Transverse colon (tissue), 4 donors: ENCODE measurements around the gene HTT. TPM values are rescaled to one million over a fixed set of nuclear protein-coding genes. Genes with fewer than 3 reads are reported as not detected.

Experiments
- DNase-seq: peaks from one replicate; pipeline ENCODE4 v3.0.0-alpha.2; 2019
- H3K27ac ChIP-seq, 4 donors: fragments of 200-600 bp; sonication (generic); 2 replicates each; pipeline ENCODE4 v1.5.1; 2016 to 2018; ENCODE audit warnings: inconsistent platforms in 4 of 4
- H3K27me3 ChIP-seq: fragments of 200-600 bp; sonication (generic); 2 replicates; pipeline ENCODE4 v1.5.1; 2017; ENCODE audit warnings: inconsistent platforms
- H3K36me3 ChIP-seq, 4 donors: fragments of 200-600 bp; sonication (generic); 2 replicates each; pipeline ENCODE4 v1.5.1; 2017 to 2019; ENCODE audit warnings: inconsistent platforms in 4 of 4
- H3K4me1 ChIP-seq, 4 donors: fragments of 200-600 bp; sonication (generic); 2 replicates each; pipeline ENCODE4 v1.5.1; 2017 to 2020; ENCODE audit warnings: inconsistent platforms in 4 of 4
- H3K4me3 ChIP-seq, 4 donors: fragments of 200-600 bp; sonication (generic); 1 replicate in 1 of 4; 2 replicates in 3 of 4; pipeline versions ENCODE4 v1.5.1 to v1.6.1; 2017 to 2019; ENCODE audit warnings: inconsistent platforms in 4 of 4
- H3K9me3 ChIP-seq, 2 donors: fragments of 200-600 bp; sonication (generic); 2 replicates each; pipeline ENCODE4 v1.5.1; 2017 to 2019; ENCODE audit warnings: inconsistent platforms in 2 of 2
- CTCF ChIP-seq, 5 experiments: fragments of 200-600 bp in 3 of 5; fragments of 450-650 bp in 2 of 5; sonication (generic) in 3 of 5; IDR thresholded peaks; 1 replicate in 2 of 5; 2 replicates in 3 of 5; pipeline ENCODE4 v1.5.1; 2016 to 2017; ENCODE audit warnings: antibody characterized with exemption in 5 of 5, inconsistent platforms in 3 of 5, mild to moderate bottlenecking in 2 of 5, moderate library complexity in 1 of 5
- EP300 ChIP-seq: sonication (generic); formaldehyde crosslinking; IDR thresholded peaks from one replicate; pipeline ENCODE4 v1.6.1; 2017; ENCODE audit warnings: antibody characterized with exemption, low read depth
- POLR2A ChIP-seq: fragments of 450-650 bp; IDR thresholded peaks from one replicate; pipeline ENCODE4 v1.6.1; 2016; ENCODE audit warnings: antibody characterized with exemption, mild to moderate bottlenecking, moderate library complexity
- POLR2AphosphoS5 ChIP-seq, 3 donors: sonication (generic); formaldehyde crosslinking; IDR thresholded peaks; one replicate each; pipeline ENCODE4 v1.6.1; 2016; ENCODE audit warnings: antibody characterized with exemption in 3 of 3
- WGBS, 2 donors: methylation state at CpG; one replicate each; pipeline ENCODE4 v1.1.5; 2018; ENCODE audit warnings: low coverage in 1 of 2; 5-methylcytosine and 5-hydroxymethylcytosine counted together
- in situ Hi-C, 4 donors: fragments of 200-750 bp; cut with MboI; loops; one replicate each; pipeline versions ENCODE4 v1.15.0 to v1.15.1; 2017; ENCODE audit warnings: low sequenced_read_pairs in 3 of 4, low pct_ligation_motif_present in 1 of 4, low pct_unique_long_range_greater_than_20kb in 1 of 4
- intact Hi-C: fragments of 100-400 bp; cut with DNase I; formaldehyde crosslinking; loops from one replicate; pipeline ENCODE4 v1.15.1; 2023; ENCODE audit warnings: low total_unique reads
- total RNA-seq, 4 donors: library from RNA; depleted of rRNA; stranded (reverse); fragments of >200 nt; gene quantifications; one replicate each; pipeline ENCODE4 v1.1.0, GENCODE V29; 2016

Gene HTT
- total RNA-seq, 4 donors from 2014 or later = 40.0 to 111 (median 79.4) TPM

GRCh38 chr4:3122081-3122563 lies 47.6 kb downstream of the HTT start:
- TF ChIP-seq CTCF (IDR thresholded peaks at IDR 0.05) (no peak), EP300 (no peak), POLR2A (no peak), POLR2AphosphoS5 (IDR thresholded peaks at IDR 0.05) (peak in 1 of 3 donors; percentile 14)
- Histone ChIP-seq H3K4me3 (no peak overlapping the region), H3K9me3 (no peaks in the 10 kb centered on the region), H3K27ac (peak overlapping the region; percentile 41 to 77 (median 70)), H3K36me3 (peaks cover 0 to 16% (median 5%) of the 10 kb centered on the region in 4 donors), H3K4me1 (peaks cover 0 to 16% (median 8%) of the 10 kb centered on the region in 4 donors), H3K27me3 (no peaks in the 10 kb centered on the region)
- 42 to 58% methylated on average over 2 to 9 of the region's 9 CpGs for WGBS, 2 donors
- in situ Hi-C loops (no loop called here), intact Hi-C loops (no loop called here)
- no peak for DNase-seq

GRCh38 chr4:3123181-3123671 lies 48.7 kb downstream of the HTT start:
- no peaks in the 10 kb centered on the region for H3K27me3 ChIP-seq
- in situ Hi-C loops = no loop called here
- intact Hi-C loops = no loop called here
- WGBS, 2 donors = 41 to 73% methylated on average over 2 to 3 of the region's 3 CpGs
- H3K27ac ChIP-seq = peak overlapping the region; percentile 41 to 77 (median 70)
- peaks cover 0 to 20% (median 6%) of the 10 kb centered on the region in 4 donors for H3K36me3 ChIP-seq
- no peak for DNase-seq
- H3K9me3 ChIP-seq = no peaks in the 10 kb centered on the region
- H3K4me3 ChIP-seq = no peak overlapping the region
- no peak for TF ChIP-seq POLR2AphosphoS5 (IDR thresholded peaks at IDR 0.05)
- no peak for TF ChIP-seq CTCF (IDR thresholded peaks at IDR 0.05)
- TF ChIP-seq EP300 = no peak
- TF ChIP-seq POLR2A = no peak
- H3K4me1 ChIP-seq = peaks cover 0 to 16% (median 8%) of the 10 kb centered on the region in 4 donors

- DNase-seq = no peak
- Histone ChIP-seq H3K27ac (peak overlapping the region; percentile 41 to 77 (median 70)), H3K4me1 (peaks cover 0 to 16% (median 8%) of the 10 kb centered on the region in 4 donors), H3K9me3 (no peaks in the 10 kb centered on the region), H3K27me3 (no peaks in the 10 kb centered on the region), H3K36me3 (peaks cover 0 to 15% (median 5%) of the 10 kb centered on the region in 4 donors), H3K4me3 (no peak overlapping the region)
- WGBS, 2 donors = 85% methylated on average over 7 of the region's 7 CpGs
- intact Hi-C loops (no loop called here), in situ Hi-C loops (no loop called here)
- TF ChIP-seq POLR2A (no peak), EP300 (no peak), CTCF (IDR thresholded peaks at IDR 0.05) (no peak)
Observed at GRCh38 chr4:3124070-3124767, 49.7 kb downstream of the HTT start.

- Histone ChIP-seq H3K27me3 (no peaks in the 10 kb centered on the region), H3K36me3 (peaks cover 0 to 32% (median 15%) of the 10 kb centered on the region in 4 donors), H3K9me3 (no peaks in the 10 kb centered on the region), H3K27ac (no peak overlapping the region), H3K4me1 (peaks cover 0 to 12% (median 4%) of the 10 kb centered on the region in 4 donors), H3K4me3 (no peak overlapping the region)
- no peak for TF ChIP-seq EP300
- no peak for TF ChIP-seq POLR2AphosphoS5 (IDR thresholded peaks at IDR 0.05)
- TF ChIP-seq CTCF (IDR thresholded peaks at IDR 0.05) = no peak
- no peak for TF ChIP-seq POLR2A
- in situ Hi-C loops = no loop called here
- intact Hi-C loops = no loop called here
- 90 to 96% methylated on average over 2 to 7 of the region's 7 CpGs for WGBS, 2 donors
- no peak for DNase-seq
Observed at GRCh38 chr4:3127112-3127511, 52.6 kb downstream of the HTT start.
